ENCODE measurements around the gene IL2RA.
"Not testable (repeated sequence)": the region's sequence is repeated elsewhere in the genome, so short reads cannot be mapped to it uniquely, and the experiment has no call there.

Gene IL2RA

GRCh38 chr10:6006546-6006945 lies 55.6 kb downstream of the IL2RA start:
- H3K27ac ChIP-seq = no peak overlapping the region
- DNase-seq (ENCODE audit: low read depth, low spot score) = no peak
- H3K9ac ChIP-seq (ENCODE audit: insufficient read length) = no peak overlapping the region
- no peaks in the 10 kb centered on the region for H3K9me3 ChIP-seq (ENCODE audit: low read depth, low read length)
- no peaks in the 10 kb centered on the region for H3K36me3 ChIP-seq (ENCODE audit: insufficient read depth, low read length)
- H3K4me3 ChIP-seq = no peak overlapping the region
- no peak for TF ChIP-seq FOXP2 (optimal IDR thresholded peaks at IDR 0.05; ENCODE audit: control extremely low read depth, extremely low read length, insufficient read depth)
- no peak for TF ChIP-seq POLR2AphosphoS5 (IDR thresholded peaks at IDR 0.05; ENCODE audit: borderline replicate concordance, low read depth, low read length)
- TF ChIP-seq EZH2 (IDR thresholded peaks at IDR 0.05) = no peak

GRCh38 chr10:6005856-6006395 lies 56.2 kb downstream of the IL2RA start:
- Histone ChIP-seq H3K36me3 (ENCODE audit: insufficient read depth, low read length) (no peaks in the 10 kb centered on the region), H3K9me3 (ENCODE audit: low read depth, low read length) (no peaks in the 10 kb centered on the region), H3K4me3 (no peak overlapping the region), H3K9ac (ENCODE audit: insufficient read length) (no peak overlapping the region), H3K27ac (no peak overlapping the region)
- TF ChIP-seq POLR2AphosphoS5 (IDR thresholded peaks at IDR 0.05; ENCODE audit: borderline replicate concordance, low read depth, low read length) (no peak), FOXP2 (optimal IDR thresholded peaks at IDR 0.05; ENCODE audit: control extremely low read depth, extremely low read length, insufficient read depth) (no peak), EZH2 (IDR thresholded peaks at IDR 0.05) (no peak)
- no peak for DNase-seq (ENCODE audit: low read depth, low spot score)

GRCh38 chr10:6005161-6005804 lies 56.9 kb downstream of the IL2RA start:
- DNase-seq (ENCODE audit: low read depth, low spot score); H3K9me3 ChIP-seq (ENCODE audit: low read depth, low read length); H3K27ac ChIP-seq; H3K9ac ChIP-seq (ENCODE audit: insufficient read length); H3K4me3 ChIP-seq; H3K36me3 ChIP-seq (ENCODE audit: insufficient read depth, low read length): not testable (repeated sequence)

- H3K9me3 ChIP-seq (ENCODE audit: low read depth, low read length) = no peaks in the 10 kb centered on the region
These were observed 59.2 kb downstream of the IL2RA start for GRCh38 chr10:6002809-6003510.

GRCh38 chr10:5999440-6000165 lies 62.6 kb downstream of the IL2RA start:
- Histone ChIP-seq H3K36me3 (ENCODE audit: insufficient read depth, low read length) (no peaks in the 10 kb centered on the region), H3K9ac (ENCODE audit: insufficient read length) (no peak overlapping the region), H3K4me3 (no peak overlapping the region), H3K9me3 (ENCODE audit: low read depth, low read length) (no peaks in the 10 kb centered on the region), H3K27ac (no peak overlapping the region)
- DNase-seq (ENCODE audit: low read depth, low spot score) = no peak
- TF ChIP-seq EZH2 (IDR thresholded peaks at IDR 0.05) (no peak), FOXP2 (optimal IDR thresholded peaks at IDR 0.05; ENCODE audit: control extremely low read depth, extremely low read length, insufficient read depth) (no peak), POLR2AphosphoS5 (IDR thresholded peaks at IDR 0.05; ENCODE audit: borderline replicate concordance, low read depth, low read length) (no peak)

More at GRCh38 chr10:6002809-6003510, 59.2 kb downstream of the IL2RA start:
- no peak for DNase-seq (ENCODE audit: low read depth, low spot score)
- Histone ChIP-seq H3K36me3 (ENCODE audit: insufficient read depth, low read length) (no peaks in the 10 kb centered on the region), H3K9ac (ENCODE audit: insufficient read length) (no peak overlapping the region), H3K27ac (no peak overlapping the region), H3K4me3 (no peak overlapping the region)
- TF ChIP-seq EZH2 (IDR thresholded peaks at IDR 0.05) = no peak
- TF ChIP-seq FOXP2 (optimal IDR thresholded peaks at IDR 0.05; ENCODE audit: control extremely low read depth, extremely low read length, insufficient read depth) = no peak
- TF ChIP-seq POLR2AphosphoS5 (IDR thresholded peaks at IDR 0.05; ENCODE audit: borderline replicate concordance, low read depth, low read length) = no peak

- H3K4me3 ChIP-seq = no peak overlapping the region
These were observed 65.5 kb downstream of the IL2RA start for GRCh38 chr10:5996696-5997095.

GRCh38 chr10:5992398-5992797 lies 69.8 kb downstream of the IL2RA start:
- H3K4me3 ChIP-seq = no peak overlapping the region
- H3K36me3 ChIP-seq (ENCODE audit: insufficient read depth, low read length) = no peaks in the 10 kb centered on the region
- H3K9me3 ChIP-seq (ENCODE audit: low read depth, low read length) = no peaks in the 10 kb centered on the region
- TF ChIP-seq FOXP2 (optimal IDR thresholded peaks at IDR 0.05; ENCODE audit: control extremely low read depth, extremely low read length, insufficient read depth) = no peak
- TF ChIP-seq POLR2AphosphoS5 (IDR thresholded peaks at IDR 0.05; ENCODE audit: borderline replicate concordance, low read depth, low read length) = no peak
- no peak for TF ChIP-seq EZH2 (IDR thresholded peaks at IDR 0.05)
- no peak for DNase-seq (ENCODE audit: low read depth, low spot score)
- no peak overlapping the region for H3K9ac ChIP-seq (ENCODE audit: insufficient read length)
- no peak overlapping the region for H3K27ac ChIP-seq

More at GRCh38 chr10:5996696-5997095, 65.5 kb downstream of the IL2RA start:
- DNase-seq (ENCODE audit: low read depth, low spot score) = no peak
- Histone ChIP-seq H3K9ac (ENCODE audit: insufficient read length) (no peak overlapping the region), H3K27ac (no peak overlapping the region), H3K36me3 (ENCODE audit: insufficient read depth, low read length) (no peaks in the 10 kb centered on the region), H3K9me3 (ENCODE audit: low read depth, low read length) (no peaks in the 10 kb centered on the region)
- no peak for TF ChIP-seq POLR2AphosphoS5 (IDR thresholded peaks at IDR 0.05; ENCODE audit: borderline replicate concordance, low read depth, low read length)
- TF ChIP-seq EZH2 (IDR thresholded peaks at IDR 0.05) = no peak
- TF ChIP-seq FOXP2 (optimal IDR thresholded peaks at IDR 0.05; ENCODE audit: control extremely low read depth, extremely low read length, insufficient read depth) = no peak

- H3K9ac ChIP-seq (ENCODE audit: insufficient read length) = no peak overlapping the region
- no peaks in the 10 kb centered on the region for H3K36me3 ChIP-seq (ENCODE audit: insufficient read depth, low read length)
- H3K4me3 ChIP-seq = no peak overlapping the region
- no peaks in the 10 kb centered on the region for H3K9me3 ChIP-seq (ENCODE audit: low read depth, low read length)
- no peak overlapping the region for H3K27ac ChIP-seq
- TF ChIP-seq POLR2AphosphoS5 (IDR thresholded peaks at IDR 0.05; ENCODE audit: borderline replicate concordance, low read depth, low read length) = no peak
- TF ChIP-seq FOXP2 (optimal IDR thresholded peaks at IDR 0.05; ENCODE audit: control extremely low read depth, extremely low read length, insufficient read depth) = no peak
- TF ChIP-seq EZH2 (IDR thresholded peaks at IDR 0.05) = no peak
- DNase-seq (ENCODE audit: low read depth, low spot score) = no peak
These were observed 70.5 kb downstream of the IL2RA start for GRCh38 chr10:5991708-5992107.
